GM23338 (cell line): ENCODE measurements around the gene WASL. TPM values are rescaled to one million over a fixed set of nuclear protein-coding genes. Genes with fewer than 3 reads are reported as not detected.

Experiments
- ATAC-seq: fragments of 200-7000 bp; cut with Tn5 transposase; 3 replicates; pipeline ENCODE4 v1.9.1; 2020
- DNase-seq: peaks from one replicate; pipeline ENCODE4 v3.0.0-alpha.2; 2015; ENCODE audit warnings: low spot score
- H2AFZ ChIP-seq: fragments of 200-600 bp; sonication (generic); 2 replicates; pipeline ENCODE4 v1.8.0; 2016; ENCODE audit warnings: antibody characterized with exemption, mild to moderate bottlenecking, moderate library complexity
- H3F3A ChIP-seq: fragments of 200-600 bp; sonication (generic); replicated peaks from 2 replicates; pipeline ENCODE4 v1.8.0; 2017; ENCODE audit warnings: antibody characterized with exemption, mixed run types, low read depth
- H3K27ac ChIP-seq: fragments of 200-600 bp; sonication (generic); 2 replicates; pipeline ENCODE4 v1.6.1; 2016; ENCODE audit warnings: low read depth
- H3K27me3 ChIP-seq: fragments of 200-600 bp; sonication (generic); 2 replicates; pipeline ENCODE4 v1.8.0; 2016; ENCODE audit warnings: mild to moderate bottlenecking, mixed run types, moderate library complexity; ENCODE audit not compliant: insufficient read depth
- H3K36me3 ChIP-seq: fragments of 200-600 bp; sonication (generic); 2 replicates; pipeline ENCODE4 v1.8.0; 2016; ENCODE audit warnings: mild to moderate bottlenecking; ENCODE audit not compliant: insufficient read depth
- H3K4me1 ChIP-seq: fragments of 200-600 bp; sonication (generic); 2 replicates; pipeline ENCODE4 v1.8.0; 2016; ENCODE audit warnings: mild to moderate bottlenecking, moderate library complexity; ENCODE audit not compliant: insufficient read depth
- H3K4me2 ChIP-seq: fragments of 200-600 bp; sonication (generic); 2 replicates; pipeline ENCODE4 v1.7.1; 2017; ENCODE audit warnings: mixed run types
- H3K4me3 ChIP-seq: fragments of 200-600 bp; sonication (generic); 2 replicates; pipeline ENCODE4 v1.6.1; 2016; ENCODE audit warnings: mixed run types
- H3K79me2 ChIP-seq: fragments of 200-600 bp; sonication (generic); replicated peaks from 2 replicates; pipeline ENCODE4 v1.8.0; 2017; ENCODE audit warnings: mild to moderate bottlenecking; ENCODE audit not compliant: insufficient read depth
- H3K9me2 ChIP-seq: fragments of 200-600 bp; sonication (generic); 2 replicates; pipeline ENCODE4 v1.8.0; 2017; ENCODE audit not compliant: insufficient read depth
- H4K20me1 ChIP-seq: fragments of 200-600 bp; sonication (generic); replicated peaks from 2 replicates; pipeline ENCODE4 v1.8.0; 2017; ENCODE audit warnings: mild to moderate bottlenecking; ENCODE audit not compliant: insufficient read depth
- H3K27ac Mint-ChIP-seq: 2 replicates; pipeline ENCODE4 v1.8.0; 2020; ENCODE audit warnings: inconsistent platforms, mild to moderate bottlenecking, moderate library complexity, mixed read lengths
- H3K27me3 Mint-ChIP-seq: 3 replicates; pipeline ENCODE4 v1.8.0; 2022; ENCODE audit warnings: low read depth, mild to moderate bottlenecking, moderate library complexity, mixed read lengths, inconsistent platforms; ENCODE audit not compliant: insufficient read depth, poor library complexity
- H3K36me3 Mint-ChIP-seq: 3 replicates; pipeline ENCODE4 v1.8.0; 2021; ENCODE audit warnings: low read depth, mild to moderate bottlenecking, inconsistent platforms, moderate library complexity, mixed read lengths
- H3K4me1 Mint-ChIP-seq: 3 replicates; pipeline ENCODE4 v1.8.0; 2020; ENCODE audit warnings: mild to moderate bottlenecking, inconsistent platforms, mixed read lengths
- H3K4me3 Mint-ChIP-seq: 3 replicates; pipeline ENCODE4 v1.8.0; 2021; ENCODE audit warnings: moderate library complexity, mild to moderate bottlenecking, inconsistent platforms, mixed read lengths
- H3K9me3 Mint-ChIP-seq: 3 replicates; pipeline ENCODE4 v1.8.0; 2020; ENCODE audit warnings: moderate library complexity, mild to moderate bottlenecking, inconsistent platforms, mixed read lengths
- CREB1 ChIP-seq: fragments of 250-450 bp; sonication (Bioruptor Pico); IDR thresholded peaks from 2 replicates; pipeline ENCODE4 v1.5.0; 2020; ENCODE audit warnings: low read depth, mild to moderate bottlenecking, moderate library complexity
- CTCF ChIP-seq, 2 experiments: fragments of 200-600 bp in 1 of 2; sonication (generic) in 1 of 2; conservative IDR thresholded peaks; 2 replicates each; pipeline versions ENCODE4 v1.5.1 to v1.6.1; 2016 to 2017; ENCODE audit warnings: antibody characterized with exemption in 2 of 2, low read depth in 2 of 2, mild to moderate bottlenecking in 2 of 2, moderate library complexity in 1 of 2
- EZH2 ChIP-seq: fragments of 200-600 bp; sonication (generic); IDR thresholded peaks from one replicate; pipeline ENCODE4 v1.8.0; 2017; ENCODE audit warnings: antibody characterized with exemption, mild to moderate bottlenecking, low read depth; ENCODE audit not compliant: unreplicated experiment
- JUNB ChIP-seq: IDR thresholded peaks from one replicate; pipeline ENCODE4 v1.6.1; 2016; ENCODE audit warnings: antibody characterized with exemption; ENCODE audit not compliant: unreplicated experiment
- NANOG ChIP-seq: IDR thresholded peaks from 2 replicates; pipeline ENCODE4 v1.6.1; 2016; ENCODE audit warnings: antibody characterized with exemption, borderline replicate concordance
- POLR2AphosphoS5 ChIP-seq: IDR thresholded peaks from 2 replicates; pipeline ENCODE4 v1.6.1; 2016; ENCODE audit warnings: antibody characterized with exemption, low read depth
- ZNF114 ChIP-seq: fragments of 250-450 bp; sonication (Bioruptor Pico); IDR thresholded peaks from 2 replicates; pipeline ENCODE4 v1.5.0; 2020; ENCODE audit warnings: mild to moderate bottlenecking, moderate library complexity
- ZNF331 ChIP-seq: fragments of 250-450 bp; sonication (Bioruptor Pico); IDR thresholded peaks from 2 replicates; pipeline ENCODE4 v1.5.0; 2020; ENCODE audit warnings: low read depth, mild to moderate bottlenecking, moderate library complexity
- ZNF462 ChIP-seq: fragments of 250-450 bp; sonication (Bioruptor Pico); IDR thresholded peaks from 2 replicates; pipeline ENCODE4 v1.5.0; 2020; ENCODE audit warnings: mild to moderate bottlenecking, moderate library complexity
- polyA plus RNA-seq: library from polyadenylated mRNA; unstranded; fragments of >200 nt; fragmentation: Nextera tagmentation; extraction: Ambion mirVana; gene quantifications from 2 replicates; pipeline ENCODE4 v1.2.1, GENCODE V29; 2016
- total RNA-seq: library from RNA; depleted of rRNA; stranded (reverse); fragments of >200 nt; shearing (Covaris generic); gene quantifications from 2 replicates; pipeline ENCODE4 v1.2.3, GENCODE V29; 2014

Gene WASL
- total and polyA plus RNA-seq, 2 experiments from 2014 or later = 36.4 to 45.3 TPM

GRCh38 chr7:123749537-123749857, 694 bp upstream of the WASL start (continued):
- TF ChIP-seq POLR2AphosphoS5 = no peak
- TF ChIP-seq ZNF114 = no peak
- no peak for TF ChIP-seq NANOG
- no peak for TF ChIP-seq CREB1 (CRISPR knock-in tag)
- no peak for TF ChIP-seq JUNB
- TF ChIP-seq CTCF (conservative IDR thresholded peaks at IDR 0.05; ENCODE audit: low read depth in 2 of 2) = no peak

- DNase-seq (peak; percentile 52), ATAC-seq (peak; percentile 55)
- Histone ChIP-seq H3K9me2 (no peaks in the 10 kb centered on the region), H3K4me2 (peak overlapping the region; percentile 87), H3F3A (peaks cover 7% of the 10 kb centered on the region), H3K27ac (peak overlapping the region; percentile 93), H3K4me1 (peaks cover 74% of the 10 kb centered on the region), H3K79me2 (peaks cover 75% of the 10 kb centered on the region), H3K4me3 (peak overlapping the region; percentile 82), H3K36me3 (no peaks in the 10 kb centered on the region), H3K27me3 (no peaks in the 10 kb centered on the region), H2AFZ (no peak overlapping the region), H4K20me1 (peaks cover 29% of the 10 kb centered on the region)
- no peak for TF ChIP-seq ZNF462 (CRISPR knock-in tag)
- no peak for TF ChIP-seq ZNF331 (CRISPR knock-in tag)
- no peak for TF ChIP-seq EZH2
- no peak for TF ChIP-seq CREB1 (CRISPR knock-in tag)
- TF ChIP-seq POLR2AphosphoS5 = no peak
- Mint-ChIP-seq H3K27ac (peak overlapping the region; percentile 96), H3K4me1 (peaks cover 58% of the 10 kb centered on the region), H3K4me3 (peak overlapping the region; percentile 95), H3K9me3 (no peaks in the 10 kb centered on the region), H3K36me3 (peaks cover 3% of the 10 kb centered on the region; the same call in 1 of the 3 replicates), H3K27me3 (peaks cover 2% of the 10 kb centered on the region)
Measured at GRCh38 chr7:123748171-123748733, 551 bp downstream of the WASL start.
